Loucy (cell line): ENCODE results near the gene METTL17.

Experiments
- EZH2phosphoT487 ChIP-seq: fragments of 200-600 bp; IDR thresholded peaks from 2 replicates; pipeline ENCODE4 v1.6.1; 2018; ENCODE audit warnings: antibody characterized with exemption, mild to moderate bottlenecking, moderate library complexity, borderline replicate concordance
- TF ChIP-seq, protein P1 (sequence below): fragments of 200-600 bp; sonication (generic); conservative IDR thresholded peaks from 2 replicates; pipeline ENCODE4 v1.5.1; 2014; ENCODE audit warnings: mild to moderate bottlenecking, antibody characterized with exemption, low read length

DNA sequence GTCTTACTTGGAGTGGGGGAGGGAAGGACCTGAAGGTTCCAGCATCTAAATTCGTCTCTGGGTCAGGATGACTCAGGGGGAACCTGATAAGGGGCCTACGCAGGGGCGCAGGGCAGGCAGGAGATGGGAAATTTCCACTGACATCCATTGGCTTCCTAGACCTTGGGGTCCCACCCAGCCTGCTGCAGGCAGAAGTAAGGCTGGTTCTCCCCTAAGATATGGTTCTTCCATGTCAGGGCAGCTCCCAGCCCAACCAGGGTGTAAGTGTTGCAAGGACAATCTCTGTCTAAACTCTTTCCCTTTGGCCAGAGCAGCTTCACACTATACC lies 37.2 kb downstream of the METTL17 start:
- TF ChIP-seq, protein P1, sequence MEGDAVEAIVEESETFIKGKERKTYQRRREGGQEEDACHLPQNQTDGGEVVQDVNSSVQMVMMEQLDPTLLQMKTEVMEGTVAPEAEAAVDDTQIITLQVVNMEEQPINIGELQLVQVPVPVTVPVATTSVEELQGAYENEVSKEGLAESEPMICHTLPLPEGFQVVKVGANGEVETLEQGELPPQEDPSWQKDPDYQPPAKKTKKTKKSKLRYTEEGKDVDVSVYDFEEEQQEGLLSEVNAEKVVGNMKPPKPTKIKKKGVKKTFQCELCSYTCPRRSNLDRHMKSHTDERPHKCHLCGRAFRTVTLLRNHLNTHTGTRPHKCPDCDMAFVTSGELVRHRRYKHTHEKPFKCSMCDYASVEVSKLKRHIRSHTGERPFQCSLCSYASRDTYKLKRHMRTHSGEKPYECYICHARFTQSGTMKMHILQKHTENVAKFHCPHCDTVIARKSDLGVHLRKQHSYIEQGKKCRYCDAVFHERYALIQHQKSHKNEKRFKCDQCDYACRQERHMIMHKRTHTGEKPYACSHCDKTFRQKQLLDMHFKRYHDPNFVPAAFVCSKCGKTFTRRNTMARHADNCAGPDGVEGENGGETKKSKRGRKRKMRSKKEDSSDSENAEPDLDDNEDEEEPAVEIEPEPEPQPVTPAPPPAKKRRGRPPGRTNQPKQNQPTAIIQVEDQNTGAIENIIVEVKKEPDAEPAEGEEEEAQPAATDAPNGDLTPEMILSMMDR = no peak
- no peak for TF ChIP-seq EZH2phosphoT487
